HG03097 (cell line): ENCODE results near the gene CAPN10.
"Not testable (repeated sequence)": the region's sequence is repeated elsewhere in the genome, so short reads cannot be mapped to it uniquely, and the experiment has no call there.

Experiments
- ATAC-seq: cut with Tn5 transposase; IDR thresholded peaks from one replicate; pipeline ENCODE4 v1.9.1; 2021; ENCODE audit not compliant: unreplicated experiment, low FRiP score

CAPN10 gene

GRCh38 chr2:240601831-240602160 is 15.3 kb downstream of the CAPN10 start:
- ATAC-seq = no peak

- no peak for ATAC-seq
Measured at GRCh38 chr2:240602266-240603050, 15.9 kb downstream of the CAPN10 start.

GRCh38 chr2:240603081-240603835 is 16.7 kb downstream of the CAPN10 start:
- no peak for ATAC-seq

- ATAC-seq = no peak
Measured at GRCh38 chr2:240603846-240604245, 17.3 kb downstream of the CAPN10 start.

GRCh38 chr2:240604291-240604938 is 17.9 kb downstream of the CAPN10 start:
- ATAC-seq = no peak

- ATAC-seq = no peak
Measured at GRCh38 chr2:240604939-240605716, 18.6 kb downstream of the CAPN10 start.

GRCh38 chr2:240605867-240606743 is 19.6 kb downstream of the CAPN10 start:
- ATAC-seq = no peak

- ATAC-seq = no peak
Measured at GRCh38 chr2:240611601-240612210, 25.2 kb downstream of the CAPN10 start.

GRCh38 chr2:240613781-240614180 is 27.2 kb downstream of the CAPN10 start:
- ATAC-seq = no peak

- ATAC-seq = no peak
Measured at GRCh38 chr2:240614391-240614790, 27.9 kb downstream of the CAPN10 start.

GRCh38 chr2:240615396-240615795 is 28.9 kb downstream of the CAPN10 start:
- no peak for ATAC-seq

GRCh38 chr2:240615820-240616547 is 29.4 kb downstream of the CAPN10 start:
- ATAC-seq = no peak

- ATAC-seq = not testable (repeated sequence)
Measured at GRCh38 chr2:240616860-240617666, 30.5 kb downstream of the CAPN10 start.

GRCh38 chr2:240618776-240619175 is 32.2 kb downstream of the CAPN10 start:
- ATAC-seq = no peak

- ATAC-seq = no peak
Measured at GRCh38 chr2:240619506-240620148, 33.1 kb downstream of the CAPN10 start.

- ATAC-seq = no peak
Measured at GRCh38 chr2:240620149-240620731, 33.7 kb downstream of the CAPN10 start.

- ATAC-seq = no peak
Measured at GRCh38 chr2:240620859-240621258, 34.3 kb downstream of the CAPN10 start.
